Mammary epithelial cell (primary cell): ENCODE data around the gene KDELR1.

Experiments
- CTCF ChIP-seq, 2 donors: IDR thresholded peaks in 1 of 2; conservative IDR thresholded peaks in 1 of 2; 2 replicates each; pipeline ENCODE4 v1.5.1; 2011 to 2012; ENCODE audit warnings: inconsistent platforms in 2 of 2, low read length in 2 of 2, mild to moderate bottlenecking in 2 of 2, control low read depth in 1 of 2, low read depth in 1 of 2; ENCODE audit not compliant: insufficient read depth in 1 of 2; ENCODE audit errors: extremely low read depth in 1 of 2
- EZH2 ChIP-seq: IDR thresholded peaks from 2 replicates; pipeline ENCODE4 v1.6.1; 2012; ENCODE audit warnings: low read length, inconsistent platforms, borderline replicate concordance

- TF ChIP-seq EZH2 (no peak), CTCF (conservative IDR thresholded peaks at IDR 0.05 in 1 of 2, IDR thresholded peaks at IDR 0.05 in 1 of 2; ENCODE audit: extremely low read depth in 1 of 2, insufficient read depth in 1 of 2, low read depth in 1 of 2, low read length in 2 of 2) (no peak)
These were observed 45.2 kb downstream of the KDELR1 start for GRCh38 chr19:48346191-48346590.
